H1 (cell line): ENCODE measurements around the gene IFT43. TPM values are rescaled to one million over a fixed set of nuclear protein-coding genes. Genes with fewer than 3 reads are reported as not detected.

ENCODE experiments used
- CTCF ChIA-PET: fragments of 300-600 bp; sonication (Branson Sonifier 250); formaldehyde crosslinking; loops from one replicate; lab custom pipeline; 2021; ENCODE audit not compliant: partially characterized antibody; lab: Charles Lee
- POLR2A ChIA-PET: fragments of 300-600 bp; sonication (Branson Sonifier 250); formaldehyde crosslinking; loops from one replicate; lab custom pipeline; 2021; ENCODE audit warnings: inconsistent platforms; ENCODE audit not compliant: partially characterized antibody; lab: Charles Lee
- DNase-seq, 2 experiments: peaks; one replicate each; pipeline versions ENCODE4 v3.0.0 to v3.0.0-alpha.2; 2010 to 2022; ENCODE audit warnings: low spot score in 2 of 2, low read depth in 1 of 2, mixed read lengths in 1 of 2
- FAIRE-seq: peaks from 2 replicates; lab custom pipeline; 2011; peaks lifted over from hg19 to GRCh38; lab: Jason Lieb, UNC
- H2AFZ ChIP-seq: 2 replicates; pipeline ENCODE4 v1.8.1; 2012; ENCODE audit warnings: low read length, inconsistent platforms
- H2AK5ac ChIP-seq: 2 replicates; pipeline ENCODE4 v1.6.1; 2013; ENCODE audit warnings: low read depth, low read length
- H2BK120ac ChIP-seq: replicated peaks from 2 replicates; pipeline ENCODE3; 2013; ENCODE audit warnings: low read depth, low read length, inconsistent platforms
- H2BK12ac ChIP-seq: 2 replicates; pipeline ENCODE4 v1.6.1; 2013; ENCODE audit warnings: low read depth, low read length
- H2BK15ac ChIP-seq: 2 replicates; pipeline ENCODE4 v1.6.1; 2013; ENCODE audit warnings: low read length
- H2BK20ac ChIP-seq: 2 replicates; pipeline ENCODE4 v1.6.1; 2013; ENCODE audit warnings: low read length
- H2BK5ac ChIP-seq: 2 replicates; pipeline ENCODE4 v1.6.1; 2013; ENCODE audit warnings: low read depth, low read length
- H3K14ac ChIP-seq: 2 replicates; pipeline ENCODE4 v1.6.1; 2013; ENCODE audit warnings: inconsistent platforms; ENCODE audit not compliant: insufficient read length
- H3K18ac ChIP-seq: 2 replicates; pipeline ENCODE4 v1.6.1; 2013; ENCODE audit warnings: low read length; ENCODE audit errors: extremely low read depth
- H3K23ac ChIP-seq: 2 replicates; pipeline ENCODE4 v1.6.1; 2013; ENCODE audit warnings: inconsistent platforms; ENCODE audit not compliant: insufficient read length
- H3K23me2 ChIP-seq: 2 replicates; pipeline ENCODE4 v1.6.1; 2013; ENCODE audit warnings: low read depth, low read length
- H3K27ac ChIP-seq: 2 replicates; pipeline ENCODE4 v1.6.1; 2011; ENCODE audit warnings: low read depth, low read length, inconsistent platforms
- H3K27me3 ChIP-seq, 4 experiments: replicated peaks in 1 of 4; 1 replicate in 1 of 4; 2 replicates in 3 of 4; pipeline versions ENCODE4 v1.6.1 to v1.8.1; 2011 to 2013; ENCODE audit warnings: low read length in 3 of 4, mild to moderate bottlenecking in 3 of 4, inconsistent platforms in 2 of 4, mixed read lengths in 2 of 4, moderate library complexity in 1 of 4; ENCODE audit not compliant: control insufficient read depth in 3 of 4, insufficient read depth in 3 of 4; ENCODE audit errors: extremely low read depth in 1 of 4
- H3K36me3 ChIP-seq, 4 experiments: 2 replicates each; pipeline versions ENCODE4 v1.6.1 to v1.8.1; 2011 to 2013; ENCODE audit warnings: mild to moderate bottlenecking in 4 of 4, low read length in 3 of 4, moderate library complexity in 2 of 4, control low read depth in 1 of 4, inconsistent platforms in 1 of 4; ENCODE audit not compliant: insufficient read depth in 4 of 4, control insufficient read depth in 2 of 4
- H3K4ac ChIP-seq: replicated peaks from 2 replicates; pipeline ENCODE3; 2013; ENCODE audit warnings: low read length, low read depth, mixed read lengths, inconsistent platforms; ENCODE audit not compliant: insufficient read length
- H3K4me1 ChIP-seq, 4 experiments: replicated peaks in 1 of 4; 1 replicate in 1 of 4; 2 replicates in 3 of 4; pipeline versions ENCODE4 v1.6.1 to v1.8.1; 2011 to 2013; ENCODE audit warnings: low read length in 3 of 4, inconsistent platforms in 2 of 4, mixed read lengths in 1 of 4; ENCODE audit not compliant: insufficient read depth in 4 of 4, control insufficient read depth in 3 of 4
- H3K4me2 ChIP-seq, 2 experiments: 2 replicates each; pipeline versions ENCODE4 v1.6.1 to v1.8.1; 2011 to 2013; ENCODE audit warnings: low read depth in 2 of 2, low read length in 2 of 2, control low read depth in 1 of 2, inconsistent platforms in 1 of 2, mild to moderate bottlenecking in 1 of 2; ENCODE audit not compliant: insufficient read depth in 1 of 2
- H3K4me3 ChIP-seq, 4 experiments: fragments of 200-600, 300-600 bp in 1 of 4; sonication (generic), shearing (Covaris generic), sonication (Bioruptor Twin) in 1 of 4; 2 replicates each; pipeline versions ENCODE4 v1.5.1 to v1.8.1; 2011 to 2016; ENCODE audit warnings: low read length in 4 of 4, low read depth in 3 of 4, control low read depth in 2 of 4, inconsistent platforms in 2 of 4, mild to moderate bottlenecking in 2 of 4, mixed read lengths in 1 of 4, moderate library complexity in 1 of 4; ENCODE audit not compliant: insufficient read depth in 2 of 4; ENCODE audit errors: extremely low read depth in 1 of 4
- H3K56ac ChIP-seq: replicated peaks from 2 replicates; pipeline ENCODE3; 2013; ENCODE audit warnings: low read depth, mild to moderate bottlenecking, mixed read lengths, low read length, inconsistent platforms; ENCODE audit not compliant: insufficient read length
- H3K79me1 ChIP-seq: 2 replicates; pipeline ENCODE4 v1.6.1; 2013; ENCODE audit warnings: low read depth, low read length, control low read depth
- H3K79me2 ChIP-seq, 2 experiments: 2 replicates each; pipeline versions ENCODE4 v1.6.1 to v1.8.1; 2012 to 2013; ENCODE audit warnings: low read length in 2 of 2, mild to moderate bottlenecking in 2 of 2, inconsistent platforms in 1 of 2; ENCODE audit not compliant: insufficient read depth in 2 of 2, control insufficient read depth in 1 of 2
- H3K9ac ChIP-seq, 4 experiments: replicated peaks in 1 of 4; 1 replicate in 1 of 4; 2 replicates in 3 of 4; pipeline versions ENCODE4 v1.6.1 to v1.8.1; 2011 to 2013; ENCODE audit warnings: low read depth in 3 of 4, low read length in 3 of 4, control low read depth in 2 of 4, mild to moderate bottlenecking in 2 of 4, moderate library complexity in 2 of 4, inconsistent platforms in 1 of 4; ENCODE audit errors: extremely low read depth in 1 of 4
- H3K9me3 ChIP-seq, 2 experiments: 2 replicates each; pipeline versions ENCODE4 v1.6.1 to v1.8.1; 2012 to 2013; ENCODE audit warnings: mild to moderate bottlenecking in 2 of 2, moderate library complexity in 2 of 2, control low read depth in 1 of 2, inconsistent platforms in 1 of 2, low read depth in 1 of 2, low read length in 1 of 2, mixed read lengths in 1 of 2; ENCODE audit not compliant: insufficient read depth in 2 of 2
- H4K20me1 ChIP-seq, 2 experiments: replicated peaks in 1 of 2; 2 replicates each; pipeline versions ENCODE3 to v1.8.1; 2011 to 2013; ENCODE audit warnings: inconsistent platforms in 2 of 2, low read length in 2 of 2, mild to moderate bottlenecking in 1 of 2; ENCODE audit not compliant: insufficient read depth in 2 of 2, control insufficient read depth in 1 of 2
- H4K5ac ChIP-seq: 2 replicates; pipeline ENCODE4 v1.6.1; 2013; ENCODE audit warnings: low read length, low read depth, mixed read lengths, inconsistent platforms; ENCODE audit not compliant: insufficient read length
- H4K8ac ChIP-seq: 2 replicates; pipeline ENCODE4 v1.8.0; 2013; ENCODE audit warnings: mild to moderate bottlenecking, moderate library complexity, low read length, inconsistent platforms; ENCODE audit not compliant: insufficient read depth; ENCODE audit errors: extremely low read depth
- H4K91ac ChIP-seq: replicated peaks from 2 replicates; pipeline ENCODE3; 2013; ENCODE audit warnings: low read length, mixed read lengths, inconsistent platforms; ENCODE audit not compliant: insufficient read length
- ATF3 ChIP-seq: IDR thresholded peaks from 2 replicates; pipeline ENCODE4 v1.6.1; 2011; ENCODE audit warnings: low read depth, mild to moderate bottlenecking, low read length; ENCODE audit not compliant: insufficient read depth
- RBBP5 ChIP-seq: IDR thresholded peaks from 2 replicates; pipeline ENCODE4 v1.7.1; 2012; ENCODE audit warnings: low read depth, mild to moderate bottlenecking, inconsistent platforms, low read length, moderate library complexity, borderline replicate concordance
- SIN3A ChIP-seq, 2 experiments: IDR thresholded peaks in 1 of 2; conservative IDR thresholded peaks in 1 of 2; 2 replicates each; pipeline ENCODE4 v1.6.1; 2011 to 2012; ENCODE audit warnings: low read length in 2 of 2, improper control_type of control experiment in 1 of 2, low read depth in 1 of 2, mild to moderate bottlenecking in 1 of 2
- polyA plus RNA-seq, 7 experiments: library from polyadenylated mRNA; depleted of rRNA in 3 of 7; stranded (reverse) in 5 of 7; unstranded in 2 of 7; fragments of >200 nt in 5 of 7; fragments of 200-250 nt in 2 of 7; gene quantifications; 1 replicate in 5 of 7; 2 replicates in 1 of 7; 4 replicates in 1 of 7; pipeline versions ENCODE4 v1.2.1 to v1.2.3, GENCODE V29; 2011 to 2013; ENCODE audit warnings: missing spikeins in 2 of 7, mixed read lengths in 2 of 7
- total RNA-seq: library from RNA; stranded (reverse); fragmentation: NEBNext Ultra II Directional; extraction: Animal tissue kit (Norgen Biotek cat#: 25700); gene quantifications from 2 replicates; pipeline ENCODE4 v1.2.1, GENCODE V29; 2021

IFT43 gene
- total and polyA plus RNA-seq, 2 of the 8 experiments (the other 6 are each of a cell fraction or from before 2014, with no cell fraction given): 17.0 to 20.8 TPM

GRCh38 chr14:76011930-76012329 lies 26.4 kb downstream of the IFT43 start:
- no peak overlapping the region for H3K4ac ChIP-seq
- H3K23me2 ChIP-seq: no peaks in the 10 kb centered on the region
- H2AK5ac ChIP-seq: no peak overlapping the region
- TF ChIP-seq RBBP5 (no peak), SIN3A (conservative IDR thresholded peaks at IDR 0.05 in 1 of 2, IDR thresholded peaks at IDR 0.05 in 1 of 2; ENCODE audit: low read depth in 1 of 2, low read length in 2 of 2) (no peak), ATF3 (no peak)
- no peaks in the 10 kb centered on the region; a peak in 2 of 8 replicates for H3K36me3 ChIP-seq
- no peak overlapping the region for H3K4me3 ChIP-seq
- ChIA-PET CTCF (interaction anchor here (1.5 kb wide), 1 partner anchor 41 kb away, joined by 3 read pairs; no protein-coding TSS in a partner anchor), POLR2A (interaction anchor here (0.6 kb wide), 1 partner anchor 330 kb away, joined by 4 read pairs; no protein-coding TSS in a partner anchor)
- no peak overlapping the region for H2BK12ac ChIP-seq
- no peak overlapping the region for H4K8ac ChIP-seq
- no peak overlapping the region for H4K5ac ChIP-seq
- H2BK5ac ChIP-seq: no peak overlapping the region
- H3K4me2 ChIP-seq: no peak overlapping the region
- FAIRE-seq (no peak), DNase-seq (no peak)
- no peak overlapping the region for H2BK120ac ChIP-seq
- no peaks in the 10 kb centered on the region for H3K9me3 ChIP-seq
- H3K27ac ChIP-seq: no peak overlapping the region
- H2BK20ac ChIP-seq: no peak overlapping the region
- H3K56ac ChIP-seq: no peak overlapping the region
- H3K23ac ChIP-seq: no peak overlapping the region
- H2BK15ac ChIP-seq: no peak overlapping the region
- no peaks in the 10 kb centered on the region for H3K79me1 ChIP-seq
- H4K91ac ChIP-seq: no peak overlapping the region
- no peaks in the 10 kb centered on the region for H3K79me2 ChIP-seq
- no peak overlapping the region for H3K9ac ChIP-seq
- no peak overlapping the region for H2AFZ ChIP-seq
- H3K14ac ChIP-seq: no peak overlapping the region
- 0 out of 7 replicates have a peak, but pooled peaks cover 0 to 2% (median 0%) of the 10 kb centered on the region in 4 experiments for H3K4me1 ChIP-seq
- no peaks in the 10 kb centered on the region for H4K20me1 ChIP-seq
- no peak overlapping the region for H3K18ac ChIP-seq
- H3K27me3 ChIP-seq: no peaks in the 10 kb centered on the region
